Iris pigment epithelial cell (primary cell): ENCODE results near the gene LAT.

ENCODE experiments used
- DNase-seq: peaks from one replicate; pipeline ENCODE4 v3.0.0-alpha.2; 2011; ENCODE audit warnings: low read depth

Gene LAT

GRCh38 chr16:29007730-29008593 is 23.1 kb downstream of the LAT start:
- peak; percentile 85 for DNase-seq

DNA sequence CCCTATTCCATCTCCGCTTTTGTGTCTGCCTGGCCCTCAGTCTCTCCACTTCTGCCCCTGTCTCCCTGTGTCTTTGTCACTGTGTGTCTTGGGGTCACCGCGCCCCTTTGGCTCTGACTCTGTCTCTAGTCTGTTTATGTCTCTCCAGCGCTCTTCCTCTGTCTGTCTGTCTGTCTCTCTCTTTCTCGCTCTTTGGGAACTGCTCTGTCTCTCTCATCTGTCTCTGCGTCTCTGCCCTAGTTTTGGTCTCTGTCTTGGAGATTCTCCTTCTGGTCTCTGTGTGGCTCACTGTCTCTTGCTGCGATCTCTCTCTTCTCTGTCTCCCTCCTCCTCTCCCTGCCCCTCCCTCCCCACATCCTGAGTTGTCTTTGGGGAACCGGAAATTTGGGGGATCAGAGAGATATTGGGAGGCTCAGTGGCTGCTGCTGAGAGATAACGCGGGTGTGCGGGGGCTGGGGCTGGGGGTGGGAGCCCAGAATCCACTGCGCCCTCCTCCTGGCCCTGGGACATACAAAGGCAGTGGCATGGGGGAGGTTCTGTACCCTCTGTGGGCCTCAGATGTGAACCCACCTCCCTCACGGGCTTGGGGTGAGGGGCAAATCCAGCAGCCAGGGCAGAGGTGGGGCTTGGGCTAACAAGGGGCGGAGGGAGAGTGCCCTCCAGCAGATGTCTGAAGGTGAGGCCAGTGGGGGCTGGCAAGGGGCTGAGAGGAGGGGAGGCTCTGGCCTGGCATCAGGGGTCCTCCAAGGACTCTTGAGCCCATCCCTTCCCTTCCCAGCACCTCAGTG is 24.4 kb downstream of the LAT start:
- no peak for DNase-seq

DNA sequence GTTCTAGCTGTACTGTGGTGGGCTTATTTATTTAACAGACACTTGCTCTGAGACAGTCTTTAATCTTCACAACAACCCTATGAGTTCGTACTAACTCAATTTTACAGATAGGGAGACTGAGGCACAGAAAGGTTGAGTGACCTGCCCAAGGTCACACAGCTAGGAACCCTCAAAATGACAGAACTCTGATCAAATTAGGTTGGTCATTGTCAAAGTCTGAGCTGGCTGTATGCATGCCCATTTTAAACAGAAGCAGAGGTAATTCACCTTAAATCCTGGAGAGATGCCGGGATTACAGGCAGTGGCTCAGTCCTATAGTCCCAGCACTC is 24.9 kb downstream of the LAT start:
- no peak for DNase-seq

GRCh38 chr16:29011112-29011511 is 26.3 kb downstream of the LAT start:
- no peak for DNase-seq

GRCh38 chr16:29011851-29012250 is 27.0 kb downstream of the LAT start:
- DNase-seq: no peak

DNA sequence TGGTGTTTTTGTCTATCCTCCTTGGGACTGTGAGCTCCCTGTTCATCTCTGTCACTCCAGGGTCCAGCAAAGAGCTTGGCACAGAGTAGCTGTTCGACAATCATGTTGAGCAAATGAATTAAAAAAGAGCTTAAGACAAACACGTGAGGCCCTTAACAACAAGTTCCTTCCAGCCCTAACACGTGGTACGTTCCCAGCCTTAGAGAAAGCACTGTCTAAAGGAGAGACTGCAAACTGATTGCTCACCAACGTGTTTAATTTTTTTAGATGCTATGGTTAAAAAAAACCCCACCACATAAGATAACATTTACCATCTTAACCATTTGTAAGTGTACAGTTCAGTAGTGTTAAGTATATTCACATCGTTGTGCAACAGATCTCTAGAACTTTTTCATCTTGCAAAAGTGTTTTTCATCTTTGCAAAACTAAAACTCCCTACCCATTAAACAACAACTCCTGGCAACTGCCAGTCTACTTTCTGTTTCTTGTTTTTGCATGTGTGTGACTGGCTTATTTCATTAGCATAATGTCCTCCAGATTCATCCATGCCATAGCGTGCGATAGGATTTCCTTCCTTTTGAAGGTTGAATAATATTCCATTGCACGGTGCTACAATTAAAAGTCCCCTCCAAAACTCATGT is 28.2 kb downstream of the LAT start:
- no peak for DNase-seq

DNA sequence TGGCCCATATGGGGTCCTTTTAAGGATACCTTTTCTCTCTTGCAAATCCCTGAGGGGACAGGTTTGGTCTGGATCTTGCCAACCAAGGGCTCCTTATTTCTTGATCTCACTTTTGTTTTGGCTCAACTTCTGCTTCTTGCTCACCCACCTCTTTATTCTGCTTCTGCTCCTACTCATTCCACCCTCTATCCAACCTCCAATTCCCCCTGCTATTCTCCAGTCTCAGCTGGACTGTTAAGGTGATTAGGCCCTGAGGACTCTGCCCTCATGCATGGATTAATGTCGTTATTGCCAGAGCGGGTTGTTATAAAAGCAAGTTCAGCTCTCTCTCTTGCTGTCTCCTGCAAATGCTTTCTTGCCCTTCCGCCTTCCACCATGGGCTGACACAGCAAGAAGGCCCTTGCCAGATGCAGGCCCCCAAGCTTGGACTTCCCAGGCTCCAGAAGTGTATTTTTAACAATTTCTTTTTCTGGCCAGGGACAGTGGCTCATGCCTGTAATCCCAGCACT is 29.8 kb downstream of the LAT start:
- no peak for DNase-seq

- no peak for DNase-seq
Observed at GRCh38 chr16:29022196-29022595, 37.3 kb downstream of the LAT start.

DNA sequence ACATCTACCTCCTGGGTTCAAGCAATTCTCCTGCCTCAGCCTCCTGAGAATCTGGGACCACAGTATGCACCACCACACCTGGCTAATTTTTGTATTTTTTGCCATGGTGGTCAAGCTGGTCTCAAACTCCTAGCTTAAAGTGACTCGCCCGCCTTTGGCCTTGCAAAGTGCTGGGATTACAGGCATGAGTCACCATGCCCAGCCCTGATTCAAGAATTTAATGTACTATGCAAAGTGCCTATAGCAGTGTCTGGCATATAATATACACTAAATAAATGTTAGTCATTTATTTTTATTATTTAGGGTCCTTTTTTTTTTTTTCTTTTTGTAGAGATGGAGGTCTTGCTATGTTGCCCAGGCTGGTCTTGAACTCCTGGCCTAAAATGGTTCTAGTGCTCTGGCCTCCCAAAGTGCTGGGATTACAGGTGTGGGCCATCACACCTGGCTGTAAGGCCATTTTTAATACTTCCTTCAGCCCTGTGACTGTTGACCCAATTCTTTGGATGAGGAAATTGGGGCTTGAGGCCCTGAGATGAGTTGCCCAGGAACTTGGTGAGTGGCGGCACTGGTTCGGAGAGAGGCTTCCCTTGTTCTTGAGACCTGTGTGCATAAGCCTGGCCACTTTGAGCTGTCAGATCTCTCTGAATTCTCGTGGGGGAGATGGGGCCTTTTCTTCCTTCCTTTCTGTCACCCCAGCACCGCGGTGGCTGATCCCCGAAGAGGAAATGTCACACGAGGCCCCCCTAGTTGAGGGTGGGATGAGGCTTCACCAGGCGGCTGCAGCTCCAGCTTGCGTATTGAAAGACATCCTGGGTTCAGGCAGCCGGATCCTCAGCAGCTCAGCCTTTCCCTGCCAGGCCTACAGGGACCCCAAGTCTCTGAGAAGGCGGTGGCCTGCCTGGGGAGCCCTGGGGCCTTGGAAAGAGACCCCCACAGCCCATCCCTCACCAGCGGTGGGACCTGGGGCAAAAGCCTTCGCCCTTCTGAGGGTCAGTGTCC is 38.7 kb downstream of the LAT start:
- peak; percentile 23 for DNase-seq

GRCh38 chr16:29024278-29024677 is 39.4 kb downstream of the LAT start:
- no peak for DNase-seq

DNA sequence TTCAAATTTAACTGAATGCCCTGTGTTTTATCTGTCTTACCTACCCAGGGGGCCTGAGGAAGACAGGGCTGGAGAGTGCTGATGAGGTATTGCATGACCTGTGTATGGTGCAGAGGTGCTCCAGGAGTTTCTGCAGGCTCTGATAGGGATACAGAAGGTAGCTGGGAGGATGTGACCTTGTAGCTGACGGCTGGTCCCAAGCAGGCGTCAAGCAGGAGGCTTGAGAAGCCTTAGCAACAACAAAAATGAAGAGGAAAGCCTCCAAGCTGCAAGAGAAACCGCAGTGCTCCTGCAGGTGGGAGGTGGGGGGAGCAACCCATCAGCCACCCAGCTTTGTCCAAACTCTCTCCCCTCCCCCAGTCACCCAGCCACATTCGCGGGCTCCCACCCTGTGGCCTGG is 40.4 kb downstream of the LAT start:
- no peak for DNase-seq

DNA sequence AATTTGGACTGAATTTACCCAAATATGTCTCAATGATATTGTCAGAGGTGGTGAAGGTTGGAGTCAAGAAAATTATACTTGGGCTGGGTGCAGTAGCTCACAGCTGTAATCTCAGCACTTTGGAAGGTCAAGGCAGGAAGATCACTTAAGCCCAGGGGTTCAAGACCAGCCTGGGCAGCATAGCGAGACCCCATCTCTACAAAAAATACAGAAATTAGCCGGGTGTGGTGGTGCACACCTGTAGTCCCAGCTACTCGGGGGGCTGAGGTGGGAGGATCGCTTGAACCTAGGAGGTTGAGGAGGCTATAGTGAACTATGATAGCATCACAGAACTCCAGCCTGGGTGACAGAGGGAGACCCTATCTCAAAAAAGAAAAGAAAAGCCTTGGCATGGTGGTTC is 40.9 kb downstream of the LAT start:
- no peak for DNase-seq

DNA sequence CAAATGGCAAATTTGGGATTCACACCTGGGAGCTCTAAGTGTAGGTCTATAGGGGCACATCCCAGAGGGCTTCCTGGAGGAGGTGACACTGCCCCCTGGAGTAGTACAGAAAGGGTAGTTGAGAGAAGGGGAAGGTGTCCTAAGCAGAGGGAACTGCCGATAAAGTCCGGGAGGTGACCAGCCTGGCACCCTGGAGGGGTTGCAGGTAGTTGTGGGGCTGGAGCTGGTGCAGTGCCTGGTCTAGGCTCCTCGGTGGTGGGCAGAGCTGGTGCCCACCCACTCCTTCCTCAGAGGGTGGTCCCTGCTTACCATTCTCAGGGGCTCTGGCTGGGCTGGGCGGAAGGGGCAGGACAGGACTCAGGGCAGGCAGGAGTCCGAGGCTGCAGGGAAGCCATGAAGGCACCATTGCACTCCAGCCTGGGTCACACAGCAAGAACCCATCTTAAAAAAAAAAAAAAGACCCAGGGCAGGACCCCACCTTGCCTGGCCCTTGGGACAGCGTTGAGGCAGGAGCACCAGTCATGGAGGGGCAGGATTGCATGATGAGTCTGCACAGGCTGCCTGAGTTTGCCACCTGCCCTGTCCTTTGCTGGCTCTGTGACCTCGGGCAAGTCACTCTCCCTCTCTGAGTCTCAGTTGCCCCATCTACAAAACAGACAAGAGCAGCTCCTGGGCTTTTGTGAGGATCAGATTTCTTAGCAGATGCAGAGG is 43.8 kb downstream of the LAT start:
- peak; percentile 72 for DNase-seq

- DNase-seq: peak; percentile 96
Observed at GRCh38 chr16:29029168-29029994, 44.5 kb downstream of the LAT start.

- DNase-seq: no peak
Observed at GRCh38 chr16:29030086-29030840, 45.4 kb downstream of the LAT start.
